ENCODE data around the gene NCS1. TPM values are rescaled to one million over a fixed set of nuclear protein-coding genes. Genes with fewer than 3 reads are reported as not detected.

Gene NCS1
- total RNA-seq, 1 donor from 2014 or later, result 14.3 TPM

GRCh38 chr9:130206579-130206978 is 34.4 kb downstream of the NCS1 start:
- DNase-seq (ENCODE audit: low spot score), result no peak
- intact Hi-C loops (cut with DNase I), result no loop called here

- no peak for DNase-seq (ENCODE audit: low spot score)
- intact Hi-C loops (cut with DNase I), result no loop called here
These were observed 35.2 kb downstream of the NCS1 start for GRCh38 chr9:130207241-130207992.

DNA sequence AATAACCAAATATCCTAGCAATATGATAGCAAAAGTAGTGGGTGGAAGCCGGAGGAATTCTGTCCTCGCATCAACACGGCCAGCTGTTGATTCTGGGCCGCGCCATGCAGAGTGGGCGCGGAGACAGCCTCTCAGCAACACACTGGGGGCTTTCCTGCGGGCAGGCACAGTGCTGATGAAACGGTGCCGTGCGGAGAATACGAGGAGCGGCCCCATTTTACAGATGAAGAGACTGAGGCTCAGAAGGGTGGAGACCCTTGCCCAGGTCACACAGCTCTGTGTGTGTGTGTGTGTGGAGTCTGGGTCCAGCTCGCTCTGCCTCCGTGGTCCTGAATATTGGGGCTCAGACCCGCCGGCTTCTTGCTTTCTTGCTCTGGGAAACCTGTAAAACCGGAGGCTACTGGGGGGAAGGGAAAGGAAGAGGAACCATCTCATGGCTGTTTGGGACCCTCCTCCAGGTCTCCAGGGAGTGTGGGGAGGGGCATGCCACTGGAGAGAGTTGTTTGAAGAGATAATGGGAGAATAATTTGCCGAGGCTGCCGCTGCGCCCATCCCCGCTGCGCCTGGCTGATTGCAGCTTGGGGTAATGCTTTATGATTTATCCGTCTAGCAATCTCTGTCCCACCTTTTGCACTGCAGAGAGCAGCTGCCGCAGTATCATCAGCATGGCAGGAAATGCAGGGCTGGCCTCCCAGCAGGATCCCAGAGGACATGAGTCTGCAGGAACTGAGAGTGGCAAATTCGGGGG is 36.6 kb downstream of the NCS1 start:
- DNase-seq (ENCODE audit: low spot score), result no peak
- intact Hi-C loops (cut with DNase I), result no loop called here

DNA sequence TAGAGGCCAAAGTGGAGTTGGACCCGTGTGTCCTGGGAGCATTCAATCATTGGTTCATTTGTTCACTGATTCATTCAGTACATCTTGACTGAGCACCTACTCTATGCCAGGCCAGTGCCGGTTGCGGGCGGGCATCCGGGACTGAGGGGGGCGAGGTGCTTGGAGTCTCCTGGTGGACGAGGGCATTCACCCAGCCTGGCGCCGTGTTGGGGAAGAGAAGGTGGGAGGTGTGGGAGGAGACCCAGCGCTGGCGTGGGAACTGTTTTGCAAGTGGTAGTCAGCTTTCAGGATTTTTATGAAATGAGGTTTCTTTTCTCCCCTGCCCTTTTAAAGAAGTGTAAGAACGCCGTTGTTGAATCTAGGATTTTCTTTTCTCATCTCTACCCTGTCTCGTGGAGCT is 37.2 kb downstream of the NCS1 start:
- intact Hi-C loops (cut with DNase I), result no loop called here

GRCh38 chr9:130211548-130212226 is 39.5 kb downstream of the NCS1 start:
- DNase-seq (ENCODE audit: low spot score), result no peak
- intact Hi-C loops (cut with DNase I), result no loop called here

More for the DNA sequence above, 37.2 kb downstream of the NCS1 start:
- DNase-seq (ENCODE audit: low spot score), result no peak

DNA sequence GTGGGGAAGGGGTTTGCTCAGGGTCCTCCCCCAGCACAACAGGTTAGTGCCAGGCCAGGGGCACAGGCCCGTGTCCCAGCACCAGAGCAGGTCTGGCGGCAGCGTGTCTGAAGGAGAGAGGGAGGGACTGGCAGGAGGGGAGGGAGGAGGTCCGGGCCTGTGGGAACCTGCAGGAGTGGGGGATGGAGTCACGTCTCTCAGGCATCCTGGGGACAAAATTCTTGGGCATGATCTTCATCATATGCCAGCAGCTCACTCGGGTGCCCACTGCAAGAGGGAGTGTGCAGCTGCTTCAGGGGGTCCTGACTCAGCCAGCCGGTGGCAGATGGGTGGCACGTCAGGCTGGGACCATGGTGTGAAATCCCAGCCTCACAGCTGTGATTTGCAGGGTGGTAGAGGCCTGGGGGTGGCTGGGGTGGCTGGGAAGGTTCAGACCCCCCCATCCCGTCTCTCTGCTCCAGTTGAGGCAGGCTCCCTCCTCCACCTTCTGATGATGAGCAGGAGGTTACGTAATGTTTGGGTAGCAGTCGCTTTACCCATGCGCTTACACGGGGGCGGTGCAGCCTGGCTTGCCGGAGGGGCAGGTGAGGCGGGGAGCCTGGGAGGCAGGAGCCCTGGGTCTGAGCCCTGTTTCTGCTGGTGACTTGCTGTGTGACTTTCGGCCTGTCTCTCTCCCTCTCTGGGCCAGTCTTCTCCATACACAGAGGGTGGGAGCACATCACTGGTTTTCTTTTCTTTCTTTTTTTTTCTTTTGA is 40.5 kb downstream of the NCS1 start:
- no peak for DNase-seq (ENCODE audit: low spot score)
- intact Hi-C loops (cut with DNase I), result no loop called here

GRCh38 chr9:130213911-130214761 is 41.9 kb downstream of the NCS1 start:
- DNase-seq (ENCODE audit: low spot score), result no peak

GRCh38 chr9:130214776-130215340 is 42.7 kb downstream of the NCS1 start:
- intact Hi-C loops (cut with DNase I), result no loop called here
- DNase-seq (ENCODE audit: low spot score), result no peak

More at GRCh38 chr9:130213911-130214761, 41.9 kb downstream of the NCS1 start:
- intact Hi-C loops (cut with DNase I), result no loop called here

- intact Hi-C loops (cut with DNase I), result no loop called here
- no peak for DNase-seq (ENCODE audit: low spot score)
These were observed 43.3 kb downstream of the NCS1 start for GRCh38 chr9:130215341-130216119.

DNA sequence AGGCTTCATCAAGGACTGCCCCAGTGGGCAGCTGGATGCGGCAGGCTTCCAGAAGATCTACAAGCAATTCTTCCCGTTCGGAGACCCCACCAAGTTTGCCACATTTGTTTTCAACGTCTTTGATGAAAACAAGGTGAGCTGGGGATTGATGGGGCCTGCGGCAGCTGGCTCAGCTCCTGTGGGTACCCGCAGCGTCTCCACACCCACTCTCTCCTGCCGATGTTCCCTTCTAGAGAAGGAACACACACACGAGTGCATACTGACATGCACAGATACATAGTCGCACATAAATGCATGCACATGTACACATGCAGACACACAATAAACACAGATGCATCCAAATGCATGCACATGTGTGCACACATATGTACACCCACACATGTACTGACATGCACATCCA is 45.6 kb downstream of the NCS1 start:
- intact Hi-C loops (cut with DNase I), result no loop called here
- no peak for DNase-seq (ENCODE audit: low spot score)

GRCh38 chr9:130219661-130220096 is 47.5 kb downstream of the NCS1 start:
- intact Hi-C loops (cut with DNase I), result no loop called here
- DNase-seq (ENCODE audit: low spot score), result no peak

DNA sequence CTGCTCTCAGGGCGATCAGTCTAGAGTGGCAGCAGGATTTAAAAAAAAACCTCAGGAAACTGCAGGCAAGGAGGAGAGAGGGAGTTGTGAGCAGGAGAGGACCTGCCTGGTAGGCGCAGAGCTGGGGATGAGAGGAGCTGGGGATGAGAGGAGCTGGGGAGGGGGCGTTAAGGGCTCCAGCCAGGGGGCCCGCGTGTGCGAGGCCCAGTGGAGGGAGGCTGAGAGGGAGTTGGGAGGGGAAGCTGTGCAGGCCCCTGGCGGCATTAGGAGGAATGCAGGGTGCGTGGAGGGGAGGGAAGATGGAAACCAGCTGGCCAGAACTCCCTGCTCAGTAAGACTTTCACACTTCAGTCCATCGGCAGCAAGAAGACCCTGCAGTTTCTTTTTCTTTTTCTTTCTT is 48.1 kb downstream of the NCS1 start:
- intact Hi-C loops (cut with DNase I), result no loop called here
- no peak for DNase-seq (ENCODE audit: low spot score)

DNA sequence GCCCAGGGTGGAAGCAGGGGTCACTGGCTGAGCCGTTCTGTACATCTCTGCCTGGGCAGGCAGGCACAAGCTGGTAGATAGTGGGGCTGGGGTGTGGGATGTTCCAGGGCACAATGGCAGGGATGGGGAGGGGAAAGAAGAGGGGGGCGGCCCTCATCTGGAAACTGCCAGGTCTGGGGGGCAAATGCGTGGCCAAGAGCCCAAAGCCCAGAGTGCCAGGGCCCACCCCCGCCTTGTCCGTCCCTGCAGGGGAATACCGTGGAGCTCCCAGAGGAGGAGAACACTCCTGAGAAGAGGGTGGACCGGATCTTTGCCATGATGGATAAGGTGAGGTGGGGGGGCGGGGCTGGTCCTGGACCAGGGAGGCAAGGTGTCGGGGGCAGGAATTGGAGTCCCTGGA is 50.6 kb downstream of the NCS1 start:
- intact Hi-C loops (cut with DNase I), result no loop called here
- no peak for DNase-seq (ENCODE audit: low spot score)

GRCh38 chr9:130225071-130225470 is 52.9 kb downstream of the NCS1 start:
- intact Hi-C loops (cut with DNase I), result no loop called here
- DNase-seq (ENCODE audit: low spot score), result no peak

GRCh38 chr9:130225586-130225985 is 53.4 kb downstream of the NCS1 start:
- DNase-seq (ENCODE audit: low spot score), result no peak
- intact Hi-C loops (cut with DNase I), result no loop called here

DNA sequence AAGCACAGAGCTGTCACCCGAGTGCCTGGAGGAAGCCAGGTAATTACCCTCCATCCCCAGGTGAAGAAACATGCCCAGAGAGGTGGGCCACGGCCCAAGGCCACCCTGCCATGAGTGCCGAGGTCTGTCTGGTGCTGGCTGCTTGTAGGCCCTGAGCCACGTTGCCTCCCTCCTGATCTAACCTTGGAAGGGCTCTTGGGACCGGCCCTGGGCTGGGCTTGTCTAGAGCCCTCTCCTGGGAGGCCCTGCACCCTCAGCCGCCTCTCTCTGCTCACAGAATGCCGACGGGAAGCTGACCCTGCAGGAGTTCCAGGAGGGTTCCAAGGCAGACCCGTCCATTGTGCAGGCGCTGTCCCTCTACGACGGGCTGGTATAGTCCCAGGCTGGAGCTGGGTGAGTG is 53.9 kb downstream of the NCS1 start:
- intact Hi-C loops (cut with DNase I), result no loop called here
- no peak for DNase-seq (ENCODE audit: low spot score)

DNA sequence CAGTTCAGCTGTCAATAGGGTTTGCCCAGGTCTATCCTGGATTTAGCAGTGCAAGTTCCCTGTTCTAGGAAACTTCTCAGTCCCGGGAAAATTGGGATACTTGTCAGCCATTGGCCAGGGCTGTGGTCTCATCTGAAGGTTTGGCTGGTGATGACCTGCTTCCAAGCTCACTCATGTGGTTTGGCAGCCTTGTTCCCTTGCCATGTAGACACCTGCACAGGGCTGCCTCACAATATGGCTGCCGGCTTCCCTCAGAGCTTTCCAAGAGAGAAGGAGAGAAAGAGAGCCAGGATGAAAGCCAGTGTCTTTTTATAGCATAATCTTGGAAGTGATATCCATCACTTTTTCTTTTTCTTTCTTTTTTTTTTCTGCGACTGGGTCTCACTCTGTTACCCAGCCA is 55.6 kb downstream of the NCS1 start:
- intact Hi-C loops (cut with DNase I), result no loop called here
- no peak for DNase-seq (ENCODE audit: low spot score)

- intact Hi-C loops (cut with DNase I), result no loop called here
- no peak for DNase-seq (ENCODE audit: low spot score)
These were observed 57.6 kb downstream of the NCS1 start for GRCh38 chr9:130229759-130230158.

All from cardiac septum (tissue), 1 donor.